ENCODE data around the gene ALDH3B1.

ALDH3B1 gene

DNA sequence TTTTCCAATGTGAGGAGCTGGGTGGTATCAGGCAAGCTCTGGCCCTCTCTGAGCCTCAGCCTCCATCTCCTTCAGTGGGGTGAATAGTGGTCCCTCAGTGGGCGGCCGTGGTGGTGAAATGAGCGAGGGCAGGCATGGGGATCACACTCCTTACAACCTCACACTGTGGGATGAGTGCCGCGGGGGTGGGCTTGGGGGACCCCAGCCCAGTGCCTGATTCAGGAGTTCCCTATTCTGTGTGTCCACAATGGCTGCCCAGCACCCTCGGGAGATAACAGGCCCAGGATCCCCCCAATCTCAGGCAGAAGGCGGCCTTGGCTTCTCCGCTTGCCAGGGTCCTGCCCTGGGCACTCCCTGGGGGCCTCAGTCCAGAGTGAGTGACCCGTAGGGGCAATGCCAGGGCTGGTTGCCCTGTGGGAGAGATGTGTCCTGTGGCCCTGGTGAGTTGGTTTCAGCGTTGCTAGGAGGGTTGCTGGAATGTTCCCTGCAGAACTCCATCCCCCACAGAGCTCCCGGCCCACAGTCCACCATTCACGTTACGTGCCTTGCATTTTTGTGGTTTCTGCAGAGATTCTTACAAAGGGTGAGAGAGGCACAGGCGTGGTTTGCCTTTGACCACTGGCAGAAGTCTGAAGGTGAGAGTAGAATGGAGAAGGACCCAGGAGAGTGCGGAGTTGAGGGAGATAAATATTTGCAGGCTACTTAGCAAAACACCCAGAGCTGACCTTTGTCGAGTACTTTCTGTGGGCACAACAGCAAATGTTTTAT lies 2.9 kb downstream of the ALDH3B1 start:
- peak; percentile 84 to 87 for DNase-seq (ENCODE audit: low read depth in 2 of 2)

DNA sequence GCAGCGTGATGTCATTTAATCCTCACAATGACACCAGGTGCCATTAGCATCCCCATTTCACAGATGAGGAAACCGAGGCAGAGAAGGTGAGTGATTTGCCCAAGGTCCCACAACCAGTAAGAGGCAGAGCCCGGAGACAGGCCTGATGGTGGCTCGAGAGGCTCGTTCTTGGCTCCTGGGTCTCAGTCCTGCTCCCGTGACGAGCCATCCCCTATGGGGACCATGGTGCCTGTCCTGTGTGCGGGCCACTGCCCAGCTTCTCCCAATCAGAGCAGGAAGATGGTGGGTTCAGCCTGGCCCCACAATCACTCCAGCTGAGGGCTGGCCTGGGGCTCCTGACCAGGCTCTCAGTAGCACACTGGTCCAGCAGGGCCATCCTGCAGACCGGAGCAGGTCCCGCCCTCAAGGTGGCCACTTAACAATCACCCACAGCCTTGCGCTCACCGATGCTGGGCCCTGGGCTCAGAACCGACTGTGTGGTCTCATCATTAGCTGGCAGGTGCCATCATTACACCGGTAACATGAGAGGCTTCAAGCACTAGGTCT lies 3.6 kb downstream of the ALDH3B1 start:
- DNase-seq (ENCODE audit: low read depth in 2 of 2) = no peak

- DNase-seq (ENCODE audit: low read depth in 2 of 2) = no peak
Measured at GRCh38 chr11:68014157-68014946, 4.2 kb downstream of the ALDH3B1 start.

GRCh38 chr11:68014947-68015447 lies 4.9 kb downstream of the ALDH3B1 start:
- no peak for DNase-seq (ENCODE audit: low read depth in 2 of 2)

DNA sequence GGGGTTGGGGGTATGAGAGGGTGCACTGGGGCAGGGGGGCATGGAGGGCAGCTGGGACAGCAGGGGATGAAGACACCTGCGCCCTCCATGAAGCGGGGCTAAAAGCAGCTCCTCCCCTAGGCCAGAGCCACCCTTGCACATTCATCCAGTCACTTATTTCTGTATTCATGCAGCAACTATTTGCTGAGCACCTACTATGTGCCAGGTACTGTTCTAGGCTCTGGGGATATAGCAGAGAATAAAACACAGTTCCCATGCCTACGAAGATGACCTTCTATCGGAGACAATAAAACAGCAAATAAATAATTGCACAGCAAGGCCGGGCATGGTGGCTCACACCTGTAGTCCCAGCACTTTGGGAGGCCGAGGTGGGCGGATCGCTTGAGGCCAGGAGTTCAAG lies 5.3 kb downstream of the ALDH3B1 start:
- no peak for DNase-seq (ENCODE audit: low read depth in 2 of 2)

DNA sequence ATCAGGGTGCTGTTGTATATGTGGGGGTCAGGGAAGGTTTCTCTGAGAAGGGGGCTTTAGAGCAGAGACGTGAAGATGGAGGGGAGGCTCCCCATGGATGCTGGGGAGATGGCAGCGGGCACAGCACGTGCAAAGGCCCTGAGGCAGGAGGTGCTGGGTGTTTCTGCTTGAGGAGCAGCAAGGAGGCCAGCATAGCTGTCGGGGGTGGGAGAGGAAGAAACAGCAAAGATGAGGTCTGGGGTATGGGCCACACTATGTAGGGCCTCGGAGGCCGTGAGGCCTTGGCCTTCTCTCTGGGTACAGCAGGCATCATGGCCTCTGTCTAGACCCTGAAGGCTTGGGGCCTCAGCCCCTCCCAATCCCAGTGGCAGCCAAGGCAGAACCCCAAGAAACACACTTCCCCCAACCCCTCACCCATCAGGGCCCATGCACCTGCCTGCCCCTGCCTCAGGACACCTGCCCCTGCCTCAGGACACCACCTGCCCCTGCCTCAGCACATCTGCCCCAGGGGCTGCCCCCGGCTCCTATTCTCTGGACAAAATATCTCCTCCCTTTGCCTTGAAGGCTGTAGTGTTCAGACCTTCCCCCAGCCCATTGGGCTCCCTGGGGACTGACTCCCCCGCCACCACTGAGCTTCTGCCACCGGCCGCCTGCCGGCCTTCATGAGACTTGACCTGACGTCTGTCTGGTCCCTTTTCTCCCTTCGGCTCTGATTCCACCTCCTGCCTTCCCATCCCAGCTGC lies 6.2 kb downstream of the ALDH3B1 start:
- DNase-seq (ENCODE audit: low read depth in 2 of 2) = no peak

GRCh38 chr11:68016904-68017817 lies 7.0 kb downstream of the ALDH3B1 start:
- no peak for DNase-seq (ENCODE audit: low read depth in 2 of 2)

DNA sequence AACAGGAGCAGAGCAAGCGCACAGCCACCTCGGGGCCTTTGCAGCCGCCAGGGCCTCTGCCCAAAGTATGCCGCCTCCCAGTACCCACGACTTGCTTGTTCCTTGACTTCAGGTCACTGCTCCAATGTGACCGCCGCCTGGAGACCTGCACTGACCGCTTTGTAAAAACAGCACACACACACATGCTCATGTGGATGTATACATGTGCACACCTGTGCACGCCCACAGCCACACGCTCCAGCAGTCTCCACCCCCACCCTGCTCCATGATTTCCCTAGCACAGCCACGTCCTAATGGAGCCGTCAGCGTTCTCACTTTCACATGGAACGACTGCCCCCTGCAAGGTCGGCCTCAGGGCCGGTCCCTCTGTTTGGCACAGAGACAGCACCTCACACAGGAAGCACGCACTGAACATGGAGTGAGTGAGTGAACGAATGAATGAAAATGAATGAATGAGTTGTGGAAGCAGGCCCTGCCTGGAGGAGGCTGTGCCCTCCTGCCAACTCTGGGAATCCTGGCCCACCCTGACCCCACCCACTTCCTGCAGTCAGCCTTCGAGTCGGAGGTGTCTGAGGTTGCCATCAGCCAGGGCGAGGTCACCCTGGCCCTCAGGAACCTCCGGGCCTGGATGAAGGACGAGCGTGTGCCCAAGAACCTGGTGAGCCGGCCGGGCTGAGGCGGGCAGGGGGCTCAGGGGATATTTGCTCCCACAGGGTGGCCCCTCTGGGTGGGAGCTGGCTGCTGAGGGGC lies 8.0 kb downstream of the ALDH3B1 start:
- no peak for DNase-seq (ENCODE audit: low read depth in 2 of 2)

DNA sequence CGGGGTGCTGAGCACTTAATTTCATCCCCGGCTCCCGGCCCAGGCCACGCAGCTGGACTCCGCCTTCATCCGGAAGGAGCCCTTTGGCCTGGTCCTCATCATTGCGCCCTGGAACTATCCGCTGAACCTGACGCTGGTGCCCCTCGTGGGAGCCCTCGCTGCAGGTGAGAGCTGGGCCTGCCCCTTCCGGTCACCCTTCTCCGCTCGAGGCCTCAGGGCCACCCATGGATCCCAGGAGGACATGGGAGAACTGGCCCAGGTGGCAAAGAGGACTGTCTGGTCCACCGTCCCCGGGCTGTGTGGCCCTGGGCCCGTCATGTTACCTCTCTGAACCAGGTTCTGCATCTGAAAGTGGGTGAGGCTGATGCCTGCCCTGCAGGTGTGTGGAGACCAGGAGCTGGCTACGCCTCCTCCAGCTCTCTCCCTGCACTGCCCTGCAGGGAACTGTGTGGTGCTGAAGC lies 8.6 kb downstream of the ALDH3B1 start:
- no peak for DNase-seq (ENCODE audit: low read depth in 2 of 2)

- DNase-seq (ENCODE audit: low read depth in 2 of 2) = no peak
Measured at GRCh38 chr11:68019486-68019885, 9.4 kb downstream of the ALDH3B1 start.

DNA sequence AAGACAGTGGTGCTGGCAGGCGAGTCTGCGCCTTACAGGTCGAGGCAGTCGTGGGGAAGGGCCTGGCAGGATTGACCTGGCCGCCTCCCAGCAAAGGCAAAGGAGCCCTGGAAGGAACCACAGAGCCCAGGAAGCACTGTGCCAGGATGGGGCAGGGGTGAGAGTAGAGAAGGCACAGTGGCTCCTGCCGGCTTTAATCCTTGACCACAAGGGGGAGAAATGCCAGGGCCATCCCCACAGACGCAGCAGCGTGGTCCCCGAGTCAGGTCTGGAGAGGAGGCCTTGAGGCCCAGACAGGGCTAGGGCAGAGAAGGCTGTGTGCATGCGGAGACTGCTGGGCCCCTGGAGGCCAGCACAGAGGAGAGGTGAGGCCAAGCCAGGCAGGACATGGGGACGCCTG lies 10.4 kb downstream of the ALDH3B1 start:
- DNase-seq (ENCODE audit: low read depth in 2 of 2) = no peak

- DNase-seq (ENCODE audit: low read depth in 2 of 2) = no peak
Measured at GRCh38 chr11:68021167-68021787, 11.2 kb downstream of the ALDH3B1 start.

DNA sequence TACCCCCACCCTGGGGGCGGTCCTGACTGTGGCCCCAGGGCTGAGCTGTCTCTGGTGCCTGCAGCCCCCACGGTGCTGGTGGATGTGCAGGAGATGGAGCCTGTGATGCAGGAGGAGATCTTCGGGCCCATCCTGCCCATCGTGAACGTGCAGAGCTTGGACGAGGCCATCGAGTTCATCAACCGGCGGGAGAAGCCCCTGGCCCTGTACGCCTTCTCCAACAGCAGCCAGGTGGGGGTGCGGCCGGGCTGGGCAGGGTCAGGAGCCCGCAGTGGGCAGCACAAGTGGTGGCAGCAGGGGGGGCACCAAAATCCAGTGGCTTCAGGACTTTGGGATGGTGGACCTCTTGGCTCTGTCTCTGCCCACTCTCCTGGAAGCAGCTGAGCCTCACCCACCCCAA lies 12.4 kb downstream of the ALDH3B1 start:
- no peak for DNase-seq (ENCODE audit: low read depth in 2 of 2)

GRCh38 chr11:68024508-68024907 lies 14.4 kb downstream of the ALDH3B1 start:
- DNase-seq (ENCODE audit: low read depth in 2 of 2) = no peak

- DNase-seq (ENCODE audit: low read depth in 2 of 2) = no peak
Measured at GRCh38 chr11:68025047-68025446, 14.9 kb downstream of the ALDH3B1 start.

DNA sequence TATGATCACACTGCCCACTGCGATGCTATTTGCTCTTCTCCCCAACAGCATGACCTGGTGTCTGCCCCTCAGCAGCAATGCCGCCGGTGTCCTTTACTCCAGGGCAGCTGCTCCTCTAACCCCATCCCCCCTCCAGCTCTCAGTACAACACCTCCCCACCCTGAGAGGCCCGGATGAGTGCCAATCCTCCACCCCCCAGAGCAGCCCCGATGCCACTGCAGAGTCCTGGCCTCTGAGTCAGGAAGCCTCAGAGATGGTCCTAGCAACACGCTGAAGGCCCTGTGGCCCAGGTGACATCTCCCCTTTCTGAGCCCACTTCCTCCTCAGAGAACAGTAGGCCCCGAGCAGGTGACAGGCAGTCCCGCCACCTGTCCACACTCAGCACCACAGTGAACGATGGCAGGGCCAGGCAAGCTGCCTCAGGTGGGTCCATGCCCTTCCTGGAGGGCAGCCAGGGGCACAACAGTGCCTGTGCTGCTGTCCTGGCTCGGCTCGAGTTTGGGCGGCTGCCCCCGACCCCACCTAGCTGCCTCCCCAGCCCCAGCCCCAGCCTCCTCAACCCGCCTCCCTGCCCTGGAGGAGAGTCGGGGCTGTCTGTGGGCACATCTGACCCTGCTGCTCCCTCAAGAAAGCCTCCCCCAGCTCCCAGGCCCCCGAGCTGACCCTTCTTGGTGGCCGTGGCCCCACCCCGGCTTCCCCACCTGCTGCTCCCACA lies 16.4 kb downstream of the ALDH3B1 start:
- no peak for DNase-seq (ENCODE audit: low read depth in 2 of 2)

DNA sequence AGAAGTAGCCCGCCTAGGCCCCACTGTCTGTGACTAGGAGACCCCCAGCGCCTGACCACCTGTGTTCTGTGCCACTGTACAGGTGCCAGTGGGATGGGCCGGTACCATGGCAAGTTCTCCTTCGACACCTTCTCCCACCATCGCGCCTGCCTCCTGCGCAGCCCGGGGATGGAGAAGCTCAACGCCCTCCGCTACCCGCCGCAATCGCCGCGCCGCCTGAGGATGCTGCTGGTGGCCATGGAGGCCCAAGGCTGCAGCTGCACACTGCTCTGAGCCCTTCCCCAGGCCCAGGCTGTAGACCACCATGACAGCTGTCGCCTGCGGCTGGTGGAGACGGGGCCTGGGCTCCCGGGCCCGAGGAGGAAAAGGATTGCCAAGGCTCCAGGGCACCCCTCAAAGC lies 17.5 kb downstream of the ALDH3B1 start:
- DNase-seq (ENCODE audit: low read depth in 2 of 2) = no peak

GRCh38 chr11:68028802-68029545 lies 18.8 kb downstream of the ALDH3B1 start:
- no peak for DNase-seq (ENCODE audit: low read depth in 2 of 2)

Data from fibroblast of skin of left biceps (primary cell).